Prostate gland (tissue), 2 donors: ENCODE measurements around the gene CACNA1D. TPM values are rescaled to one million over a fixed set of nuclear protein-coding genes. Genes with fewer than 3 reads are reported as not detected.

Experiments
- DNase-seq: peaks from one replicate; pipeline ENCODE4 v3.0.0-alpha.2; 2019; ENCODE audit warnings: low spot score
- H3K27ac ChIP-seq, 2 donors: fragments of 200-600 bp; sonication (generic); 2 replicates each; pipeline ENCODE4 v1.5.1; 2017 to 2019
- H3K27me3 ChIP-seq: fragments of 200-600 bp; sonication (generic); replicated peaks from 2 replicates; pipeline ENCODE4 v1.5.1; 2019; ENCODE audit not compliant: insufficient read depth
- H3K36me3 ChIP-seq, 2 donors: fragments of 200-600 bp; sonication (generic); 1 replicate in 1 of 2; 2 replicates in 1 of 2; pipeline versions ENCODE4 v1.5.1 to v1.8.1; 2017 to 2019
- H3K4me1 ChIP-seq: fragments of 200-600 bp; sonication (generic); replicated peaks from 2 replicates; pipeline ENCODE4 v1.5.1; 2019
- H3K4me3 ChIP-seq, 2 donors: fragments of 200-600 bp; sonication (generic); 2 replicates each; pipeline ENCODE4 v1.5.1; 2017 to 2019
- H3K9me3 ChIP-seq: fragments of 200-600 bp; sonication (generic); 2 replicates; pipeline ENCODE4 v1.5.1; 2017
- POLR2A ChIP-seq: fragments of 450-650 bp; IDR thresholded peaks from one replicate; pipeline ENCODE4 v1.6.1; 2016; ENCODE audit warnings: antibody characterized with exemption, mild to moderate bottlenecking
- POLR2AphosphoS5 ChIP-seq: sonication (generic); formaldehyde crosslinking; IDR thresholded peaks from one replicate; pipeline ENCODE4 v1.6.1; 2017; ENCODE audit warnings: antibody characterized with exemption
- WGBS: methylation state at CpG from one replicate; pipeline ENCODE4 v1.1.5; 2018; 5-methylcytosine and 5-hydroxymethylcytosine counted together
- intact Hi-C: fragments of 100-400 bp; cut with DNase I; formaldehyde crosslinking; loops from one replicate; pipeline ENCODE4 v1.14.2; 2022
- total RNA-seq, 2 donors: library from RNA; depleted of rRNA; stranded (reverse); fragments of >200 nt; gene quantifications; one replicate each; pipeline ENCODE4 v1.1.0, GENCODE V29; 2016
- TF ChIP-seq, protein P1 (sequence below), 4 experiments: fragments of 200-600 bp in 2 of 4; fragments of 450-650 bp in 2 of 4; sonication (generic) in 2 of 4; IDR thresholded peaks; 1 replicate in 3 of 4; 2 replicates in 1 of 4; pipeline ENCODE4 v1.5.1; 2016 to 2019; ENCODE audit warnings: antibody characterized with exemption in 4 of 4, mild to moderate bottlenecking in 2 of 4, moderate library complexity in 2 of 4

Gene CACNA1D
- total RNA-seq, 2 donors from 2014 or later: 15.5 to 45.1 TPM

DNA sequence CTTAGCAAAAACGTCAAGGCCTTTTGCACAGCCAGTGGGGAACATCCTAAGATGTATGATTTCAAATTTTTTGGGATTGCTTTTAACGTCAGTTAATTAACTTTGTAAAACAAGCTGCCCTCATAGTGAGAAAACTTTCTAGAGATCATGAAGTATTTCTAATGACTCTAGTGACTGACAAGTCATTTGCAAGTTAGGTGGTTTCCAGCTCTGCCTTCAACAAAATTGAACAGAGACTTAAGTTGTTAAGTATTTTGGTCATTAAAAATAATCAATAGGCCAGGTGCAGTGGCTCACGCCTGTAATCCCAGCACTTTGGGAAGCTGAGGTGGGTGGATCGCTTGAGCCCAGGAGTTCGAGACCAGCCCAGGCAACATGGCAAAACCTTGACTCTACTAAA lies 280.6 kb downstream of the CACNA1D start:
- Histone ChIP-seq H3K9me3 (no peaks in the 10 kb centered on the region), H3K4me3 (no peak overlapping the region), H3K4me1 (peaks cover 5% of the 10 kb centered on the region), H3K27ac (no peak overlapping the region), H3K27me3 (no peaks in the 10 kb centered on the region), H3K36me3 (no peaks in the 10 kb centered on the region)
- TF ChIP-seq POLR2AphosphoS5: no peak
- TF ChIP-seq, protein P1, sequence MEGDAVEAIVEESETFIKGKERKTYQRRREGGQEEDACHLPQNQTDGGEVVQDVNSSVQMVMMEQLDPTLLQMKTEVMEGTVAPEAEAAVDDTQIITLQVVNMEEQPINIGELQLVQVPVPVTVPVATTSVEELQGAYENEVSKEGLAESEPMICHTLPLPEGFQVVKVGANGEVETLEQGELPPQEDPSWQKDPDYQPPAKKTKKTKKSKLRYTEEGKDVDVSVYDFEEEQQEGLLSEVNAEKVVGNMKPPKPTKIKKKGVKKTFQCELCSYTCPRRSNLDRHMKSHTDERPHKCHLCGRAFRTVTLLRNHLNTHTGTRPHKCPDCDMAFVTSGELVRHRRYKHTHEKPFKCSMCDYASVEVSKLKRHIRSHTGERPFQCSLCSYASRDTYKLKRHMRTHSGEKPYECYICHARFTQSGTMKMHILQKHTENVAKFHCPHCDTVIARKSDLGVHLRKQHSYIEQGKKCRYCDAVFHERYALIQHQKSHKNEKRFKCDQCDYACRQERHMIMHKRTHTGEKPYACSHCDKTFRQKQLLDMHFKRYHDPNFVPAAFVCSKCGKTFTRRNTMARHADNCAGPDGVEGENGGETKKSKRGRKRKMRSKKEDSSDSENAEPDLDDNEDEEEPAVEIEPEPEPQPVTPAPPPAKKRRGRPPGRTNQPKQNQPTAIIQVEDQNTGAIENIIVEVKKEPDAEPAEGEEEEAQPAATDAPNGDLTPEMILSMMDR (IDR thresholded peaks at IDR 0.05): no peak
- TF ChIP-seq POLR2A: no peak
- WGBS: 86% methylated on average over 5 of the region's 5 CpGs
- DNase-seq: no peak
- intact Hi-C loops: no loop called here

DNA sequence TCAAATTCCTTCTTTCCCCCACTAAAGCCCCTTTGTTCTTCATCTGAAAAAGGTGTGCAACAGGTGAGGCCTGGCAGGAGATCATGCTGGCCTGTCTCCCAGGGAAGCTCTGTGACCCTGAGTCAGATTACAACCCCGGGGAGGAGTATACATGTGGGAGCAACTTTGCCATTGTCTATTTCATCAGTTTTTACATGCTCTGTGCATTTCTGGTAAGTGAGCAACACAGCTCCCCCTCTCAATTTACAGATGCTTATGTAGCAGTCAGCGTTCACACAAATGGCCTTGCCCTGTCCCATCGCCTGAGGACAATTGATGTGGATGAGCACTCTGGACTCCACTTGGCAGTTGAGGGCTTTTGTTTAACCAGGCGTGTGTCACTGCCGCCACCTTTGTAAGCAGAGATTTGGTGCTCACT lies 281.4 kb downstream of the CACNA1D start:
- no peak overlapping the region for H3K27ac ChIP-seq
- H3K36me3 ChIP-seq: no peaks in the 10 kb centered on the region
- H3K27me3 ChIP-seq: no peaks in the 10 kb centered on the region
- H3K9me3 ChIP-seq: no peaks in the 10 kb centered on the region
- WGBS: 65% methylated on average over 5 of the region's 5 CpGs
- TF ChIP-seq POLR2A (no peak), POLR2AphosphoS5 (no peak)
- TF ChIP-seq, protein P1 (IDR thresholded peaks at IDR 0.05): no peak
- DNase-seq: no peak
- H3K4me1 ChIP-seq: peaks cover 5% of the 10 kb centered on the region
- intact Hi-C loops: no loop called here
- H3K4me3 ChIP-seq: no peak overlapping the region

DNA sequence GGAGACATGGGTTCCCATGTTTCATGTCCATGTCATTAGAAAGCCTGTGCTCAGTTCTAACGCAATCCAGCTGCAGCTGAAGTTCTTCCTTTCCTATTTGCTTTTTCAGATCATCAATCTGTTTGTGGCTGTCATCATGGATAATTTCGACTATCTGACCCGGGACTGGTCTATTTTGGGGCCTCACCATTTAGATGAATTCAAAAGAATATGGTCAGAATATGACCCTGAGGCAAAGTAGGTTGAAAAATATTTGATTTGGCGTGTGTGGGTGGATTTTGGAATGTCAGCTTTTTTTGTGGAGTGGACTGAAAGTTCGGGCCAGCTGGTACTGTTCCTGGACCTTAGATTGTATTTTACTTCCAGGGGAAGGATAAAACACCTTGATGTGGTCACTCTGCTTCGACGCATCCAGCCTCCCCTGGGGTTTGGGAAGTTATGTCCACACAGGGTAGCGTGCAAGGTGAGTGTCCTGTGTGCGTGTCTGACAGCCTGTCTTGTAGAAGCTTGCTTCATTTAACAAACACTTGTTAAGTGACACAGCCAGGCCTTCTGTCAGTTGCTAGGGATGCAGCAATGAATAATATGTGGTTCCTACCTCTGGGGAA lies 282.2 kb downstream of the CACNA1D start:
- intact Hi-C loops: no loop called here

DNA sequence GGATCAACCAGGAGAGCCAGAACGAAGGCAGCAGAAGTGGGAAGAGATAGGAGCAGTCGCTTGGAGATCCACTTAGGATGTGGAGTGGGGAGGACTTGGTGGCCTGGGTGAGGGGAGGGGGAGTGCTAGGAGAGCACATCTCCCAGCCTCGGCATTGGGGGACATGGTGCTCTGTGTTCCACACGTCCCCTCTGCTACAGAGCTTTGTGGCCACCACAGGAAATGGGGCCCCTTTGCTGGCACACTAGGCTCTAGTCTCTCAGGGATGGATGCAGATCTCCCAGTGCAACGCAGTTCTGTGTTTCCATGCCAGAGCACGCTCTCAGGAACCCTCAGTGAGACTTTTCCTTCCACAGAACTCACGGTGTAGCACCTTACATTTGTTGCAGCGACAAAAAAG lies 283.1 kb downstream of the CACNA1D start:
- 97% methylated on average over 8 of the region's 8 CpGs for WGBS
- H3K4me3 ChIP-seq: no peak overlapping the region
- intact Hi-C loops: no loop called here
- H3K27me3 ChIP-seq: no peaks in the 10 kb centered on the region
- H3K27ac ChIP-seq: no peak overlapping the region
- H3K9me3 ChIP-seq: no peaks in the 10 kb centered on the region
- H3K36me3 ChIP-seq: no peaks in the 10 kb centered on the region
- no peak for DNase-seq
- TF ChIP-seq, protein P1 (IDR thresholded peaks at IDR 0.05): no peak
- TF ChIP-seq POLR2AphosphoS5 (no peak), POLR2A (no peak)
- H3K4me1 ChIP-seq: peaks cover 5% of the 10 kb centered on the region

More for the DNA sequence above, 282.2 kb downstream of the CACNA1D start:
- Histone ChIP-seq H3K27me3 (no peaks in the 10 kb centered on the region), H3K4me1 (peaks cover 5% of the 10 kb centered on the region), H3K27ac (no peak overlapping the region), H3K9me3 (no peaks in the 10 kb centered on the region), H3K36me3 (no peaks in the 10 kb centered on the region), H3K4me3 (no peak overlapping the region)
- 60% methylated on average over 9 of the region's 9 CpGs for WGBS
- TF ChIP-seq POLR2A (no peak), POLR2AphosphoS5 (no peak)
- TF ChIP-seq, protein P1 (IDR thresholded peaks at IDR 0.05): no peak
- no peak for DNase-seq

DNA sequence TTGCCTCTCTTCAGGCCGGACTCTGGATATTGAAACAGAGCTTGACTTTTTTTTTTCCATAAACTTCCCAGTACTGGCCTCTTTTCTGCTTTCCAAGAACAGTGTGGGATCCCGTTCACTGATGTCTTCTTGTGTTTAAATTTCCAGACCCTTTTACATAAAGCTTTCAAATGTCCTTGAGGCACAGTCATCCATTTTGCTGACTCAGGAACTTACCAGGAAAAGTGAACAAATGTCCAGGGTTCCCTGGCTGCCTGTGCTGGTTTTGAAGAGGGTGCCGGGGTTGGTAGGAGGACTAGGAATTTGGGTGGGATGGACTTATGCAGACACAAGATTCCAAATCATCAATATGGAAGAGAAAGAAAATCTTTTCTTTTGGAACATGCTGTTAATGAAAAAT lies 283.7 kb downstream of the CACNA1D start:
- Histone ChIP-seq H3K4me3 (no peak overlapping the region), H3K9me3 (no peaks in the 10 kb centered on the region), H3K27ac (no peak overlapping the region), H3K27me3 (no peaks in the 10 kb centered on the region), H3K4me1 (peaks cover 3% of the 10 kb centered on the region), H3K36me3 (no peaks in the 10 kb centered on the region)
- 92% methylated on average over 3 of the region's 3 CpGs for WGBS
- no peak for DNase-seq
- TF ChIP-seq, protein P1 (IDR thresholded peaks at IDR 0.05): no peak
- TF ChIP-seq POLR2A: no peak
- no peak for TF ChIP-seq POLR2AphosphoS5
- intact Hi-C loops: no loop called here
